Hepatocyte (in vitro differentiated cells): ENCODE results near the gene ANAPC5.

Source experiments
- EZH2phosphoT487 ChIP-seq: fragments of 200-600 bp; sonication (generic); IDR thresholded peaks from one replicate; pipeline ENCODE4 v1.6.1; 2018; ENCODE audit warnings: antibody characterized with exemption, mild to moderate bottlenecking, low read depth, moderate library complexity; ENCODE audit not compliant: unreplicated experiment, severe bottlenecking
- TF ChIP-seq, protein P1 (sequence below): fragments of 200-600 bp; sonication (generic); IDR thresholded peaks from 2 replicates; pipeline ENCODE4 v1.5.1; 2016; ENCODE audit warnings: antibody characterized with exemption, mild to moderate bottlenecking; ENCODE audit not compliant: poor library complexity

DNA sequence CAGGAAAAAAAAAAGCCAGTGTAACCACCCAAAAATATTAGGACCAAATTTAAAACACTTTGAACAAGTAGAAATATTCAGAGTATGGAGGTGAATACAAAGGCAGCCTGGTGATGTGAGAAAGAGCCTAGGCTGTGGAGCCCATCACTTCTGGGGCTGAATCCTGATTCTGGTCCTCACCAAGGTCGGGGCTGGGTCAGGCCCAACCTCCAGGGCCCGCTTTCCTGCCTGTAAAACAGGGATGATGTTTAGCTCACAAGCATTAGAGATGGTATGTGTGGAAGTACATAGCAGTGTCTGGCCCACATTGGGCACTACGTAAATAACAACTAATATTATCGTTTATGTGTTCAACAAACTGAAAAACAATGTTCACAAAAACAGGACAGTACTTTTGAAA, 47.9 kb downstream of the ANAPC5 start:
- TF ChIP-seq, protein P1, sequence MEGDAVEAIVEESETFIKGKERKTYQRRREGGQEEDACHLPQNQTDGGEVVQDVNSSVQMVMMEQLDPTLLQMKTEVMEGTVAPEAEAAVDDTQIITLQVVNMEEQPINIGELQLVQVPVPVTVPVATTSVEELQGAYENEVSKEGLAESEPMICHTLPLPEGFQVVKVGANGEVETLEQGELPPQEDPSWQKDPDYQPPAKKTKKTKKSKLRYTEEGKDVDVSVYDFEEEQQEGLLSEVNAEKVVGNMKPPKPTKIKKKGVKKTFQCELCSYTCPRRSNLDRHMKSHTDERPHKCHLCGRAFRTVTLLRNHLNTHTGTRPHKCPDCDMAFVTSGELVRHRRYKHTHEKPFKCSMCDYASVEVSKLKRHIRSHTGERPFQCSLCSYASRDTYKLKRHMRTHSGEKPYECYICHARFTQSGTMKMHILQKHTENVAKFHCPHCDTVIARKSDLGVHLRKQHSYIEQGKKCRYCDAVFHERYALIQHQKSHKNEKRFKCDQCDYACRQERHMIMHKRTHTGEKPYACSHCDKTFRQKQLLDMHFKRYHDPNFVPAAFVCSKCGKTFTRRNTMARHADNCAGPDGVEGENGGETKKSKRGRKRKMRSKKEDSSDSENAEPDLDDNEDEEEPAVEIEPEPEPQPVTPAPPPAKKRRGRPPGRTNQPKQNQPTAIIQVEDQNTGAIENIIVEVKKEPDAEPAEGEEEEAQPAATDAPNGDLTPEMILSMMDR, result no peak
- TF ChIP-seq EZH2phosphoT487, result no peak
